ENCODE data around the gene INTS11. TPM values are rescaled to one million over a fixed set of nuclear protein-coding genes. Genes with fewer than 3 reads are reported as not detected.

Gene INTS11
- total and polyA plus RNA-seq, 9 of the 15 experiments (the other 6 are each of a cell fraction or from before 2014, with no cell fraction given): 3.6 to 183 (median 110) TPM

DNA sequence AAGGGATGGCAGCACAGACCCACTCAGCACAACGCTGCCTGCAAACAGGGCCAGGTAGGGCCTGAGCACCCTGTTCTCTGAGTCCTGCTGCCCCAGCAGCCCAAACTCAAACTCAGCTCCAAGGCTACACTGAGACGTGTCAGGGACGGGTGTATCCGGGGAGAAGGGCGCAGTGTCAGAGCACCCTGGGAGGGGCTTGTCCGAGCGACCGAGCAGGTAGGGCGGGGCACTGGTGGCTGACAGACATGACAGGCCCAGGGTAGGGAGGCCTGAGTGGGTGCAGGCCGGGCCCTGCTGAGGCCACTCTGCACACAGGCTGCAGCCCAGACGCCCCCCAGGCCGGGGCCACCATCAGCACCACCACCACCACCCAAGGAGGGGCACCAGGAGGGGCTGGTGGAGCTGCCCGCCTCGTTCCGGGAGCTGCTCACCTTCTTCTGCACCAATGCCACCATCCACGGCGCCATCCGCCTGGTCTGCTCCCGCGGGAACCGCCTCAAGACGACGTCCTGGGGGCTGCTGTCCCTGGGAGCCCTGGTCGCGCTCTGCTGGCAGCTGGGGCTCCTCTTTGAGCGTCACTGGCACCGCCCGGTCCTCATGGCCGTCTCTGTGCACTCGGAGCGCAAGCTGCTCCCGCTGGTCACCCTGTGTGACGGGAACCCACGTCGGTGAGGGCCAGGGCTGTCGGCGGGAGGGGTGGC, 38.7 kb downstream of the INTS11 start (continued):
- TF ChIP-seq STAG1 (CRISPR knock-in tag; IDR thresholded peaks at IDR 0.05; ENCODE audit: borderline replicate concordance): 0 out of 2 replicates have a peak, but pooled peaks have one; percentile 15

DNA sequence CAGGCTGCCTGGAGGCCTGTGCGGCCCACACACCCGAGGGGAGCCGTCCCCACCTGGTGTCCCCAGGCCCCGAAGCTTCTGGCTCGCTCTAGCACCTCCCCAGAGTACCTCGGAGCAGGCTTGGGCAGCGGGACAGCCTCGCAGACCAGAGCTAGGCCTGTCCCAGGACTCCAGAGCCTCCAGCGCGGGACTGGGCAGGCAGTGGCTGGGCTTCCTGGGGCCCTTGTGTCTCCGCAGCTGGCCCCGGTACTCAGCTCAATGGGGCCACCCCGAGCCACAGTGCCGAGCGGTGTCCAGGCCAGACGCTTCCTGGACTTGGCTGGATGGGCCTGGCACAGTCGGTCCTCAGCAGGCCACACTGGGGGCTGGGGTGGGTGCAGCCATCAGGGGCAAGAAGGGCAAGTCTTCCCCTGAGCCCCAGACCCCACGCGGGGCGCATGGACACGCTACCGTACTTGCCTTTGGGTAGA, 39.3 kb downstream of the INTS11 start:
- TF ChIP-seq FIP1L1 (IDR thresholded peaks at IDR 0.05; ENCODE audit: low read depth, low read length, poor library complexity, severe bottlenecking) (peak; percentile 20), ZNF668 (CRISPR knock-in tag; IDR thresholded peaks at IDR 0.05) (no peak)
- no peak for DNase-seq (ENCODE audit: extremely low read depth in 1 of 4, low spot score in 3 of 4)
- intact Hi-C loops (cut with micrococcal nuclease): no loop called here
- WGBS (ENCODE audit: insufficient coverage, low coverage, missing lambda C conversion rate): 49% methylated on average over 17 of the region's 22 CpGs
- CTCF ChIA-PET (ENCODE audit: low intra/inter-chr PET ratio): no interaction called here
- POLR2A ChIA-PET: interaction anchor here (2.3 kb wide), 1 partner anchor 9 kb away, joined by 6 read pairs; no protein-coding TSS in a partner anchor
- peaks cover 2 to 33% of the 10 kb centered on the region in 2 experiments; a peak in 3 of 5 replicates for H3K27me3 ChIP-seq (ENCODE audit: control insufficient read depth in 2 of 2, insufficient read depth in 2 of 2, low read length in 2 of 2)
- ATAC-seq: no peak; the same call in 2 of the 3 replicates
- no TSS peak for BruUV-seq (replicated peaks)
- H3K9ac ChIP-seq (ENCODE audit: insufficient read depth in 1 of 2, low read depth in 2 of 2, low read length in 2 of 2): no peak overlapping the region; a peak in 1 of 4 replicates
- no peak overlapping the region for H2AFZ ChIP-seq (ENCODE audit: low read depth, low read length)
- H3K4me1 ChIP-seq (replicated peaks in 1 of 2; ENCODE audit: control insufficient read depth in 2 of 2, insufficient read depth in 2 of 2, low read length in 2 of 2): peaks cover 0 to 69% of the 10 kb centered on the region in 2 experiments; a peak in 3 of 5 replicates
- H3K9me3 ChIP-seq (replicated peaks; ENCODE audit: control insufficient read depth, insufficient read depth, low read depth, low read length): no peaks in the 10 kb centered on the region
- in situ Hi-C loops (cut with MboI): no loop called here
- H3K27ac ChIP-seq (ENCODE audit: extremely low read depth, low read depth, low read length): no peak overlapping the region
- no peak overlapping the region for H3K4me3 ChIP-seq
- H3K9me1 ChIP-seq (ENCODE audit: control insufficient read depth, insufficient read depth, low read length): peaks cover 3% of the 10 kb centered on the region
- no peaks in the 10 kb centered on the region for H3K79me2 ChIP-seq (ENCODE audit: control insufficient read depth, insufficient read depth, low read length)
- H4K20me1 ChIP-seq (replicated peaks; ENCODE audit: control insufficient read depth, insufficient read depth, low read length): peaks cover 4% of the 10 kb centered on the region; the same call in 1 of the 2 replicates
- no peaks in the 10 kb centered on the region for H3K36me3 ChIP-seq (ENCODE audit: control insufficient read depth, insufficient read depth, low read length)
- H3K4me2 ChIP-seq (ENCODE audit: insufficient read depth, low read length): no peak overlapping the region
- FAIRE-seq: no peak

Measured in K562 (cell line).